Effector memory CD8-positive, alpha-beta T cell (primary cell): ENCODE measurements around the gene RIOK2.
A peak's percentile ranks its signal among the peaks of the same experiment; 100 is the strongest.
"Not testable (repeated sequence)": the region's sequence is repeated elsewhere in the genome, so short reads cannot be mapped to it uniquely, and the experiment has no call there.

Experiments
- ATAC-seq: fragments of 150-1000 bp; cut with Tn5 transposase; replicated peaks from 2 replicates; pipeline ENCODE4 v1.10.0; 2021; ENCODE audit warnings: mild to moderate bottlenecking, moderate library complexity
- DNase-seq, 3 experiments: peaks; one replicate each; pipeline ENCODE4 v3.0.0; 2021
- H3K27ac Mint-ChIP-seq, 2 donors: one replicate each; pipeline ENCODE4 v1.8.0; 2022; ENCODE audit warnings: mild to moderate bottlenecking in 2 of 2, mixed read lengths in 2 of 2, moderate library complexity in 2 of 2
- H3K27me3 Mint-ChIP-seq, 2 donors: one replicate each; pipeline ENCODE4 v1.8.0; 2022; ENCODE audit warnings: mixed read lengths in 2 of 2
- H3K36me3 Mint-ChIP-seq: one replicate; pipeline ENCODE4 v1.8.0; 2022; ENCODE audit warnings: mild to moderate bottlenecking, moderate library complexity, mixed read lengths; ENCODE audit not compliant: insufficient read depth
- H3K4me1 Mint-ChIP-seq, 2 donors: one replicate each; pipeline ENCODE4 v1.8.0; 2022; ENCODE audit warnings: low read depth in 2 of 2, mixed read lengths in 2 of 2
- H3K4me3 Mint-ChIP-seq, 2 donors: one replicate each; pipeline ENCODE4 v1.8.0; 2022; ENCODE audit warnings: mild to moderate bottlenecking in 2 of 2, mixed read lengths in 2 of 2, moderate library complexity in 2 of 2
- H3K9me3 Mint-ChIP-seq, 2 donors: one replicate each; pipeline ENCODE4 v1.8.0; 2022; ENCODE audit warnings: mixed read lengths in 2 of 2

The RIOK2 gene

GRCh38 chr5:97192580-97193354 lies 9.7 kb upstream of the RIOK2 start:
- ATAC-seq (no peak), DNase-seq (no peak)
- Mint-ChIP-seq H3K4me3 (no peak overlapping the region), H3K36me3 (peaks cover 3% of the 10 kb centered on the region), H3K27ac (no peak overlapping the region), H3K27me3 (peaks cover 16 to 35% of the 10 kb centered on the region in 2 donors), H3K4me1 (peaks cover 8 to 10% of the 10 kb centered on the region in 2 donors), H3K9me3 (peaks cover 0 to 7% of the 10 kb centered on the region in 2 donors)

- Mint-ChIP-seq H3K4me1 (peaks cover 8 to 10% of the 10 kb centered on the region in 2 donors), H3K27ac (no peak overlapping the region), H3K36me3 (peaks cover 3% of the 10 kb centered on the region), H3K9me3 (peaks cover 0 to 7% of the 10 kb centered on the region in 2 donors), H3K27me3 (peaks cover 16 to 35% of the 10 kb centered on the region in 2 donors), H3K4me3 (no peak overlapping the region)
- DNase-seq (no peak), ATAC-seq (no peak)
Measured at GRCh38 chr5:97191893-97192292, 8.8 kb upstream of the RIOK2 start.

GRCh38 chr5:97189523-97189922 lies 6.5 kb upstream of the RIOK2 start:
- not testable (repeated sequence) for H3K4me1 Mint-ChIP-seq, ATAC-seq, H3K9me3 Mint-ChIP-seq

GRCh38 chr5:97183930-97184213 lies 825 bp upstream of the RIOK2 start:
- Mint-ChIP-seq H3K36me3 (peaks cover 27% of the 10 kb centered on the region), H3K27ac (peak overlapping the region; percentile 100), H3K4me1 (peaks cover 18 to 26% of the 10 kb centered on the region in 2 donors), H3K9me3 (no peaks in the 10 kb centered on the region), H3K27me3 (no peaks in the 10 kb centered on the region), H3K4me3 (peak overlapping the region; percentile 90 to 92)
- ATAC-seq, result no peak
- DNase-seq, result no peak

More at GRCh38 chr5:97189523-97189922, 6.5 kb upstream of the RIOK2 start:
- not testable (repeated sequence) for H3K36me3 Mint-ChIP-seq, H3K4me3 Mint-ChIP-seq, DNase-seq, H3K27ac Mint-ChIP-seq
- peaks cover 16 to 35% of the 10 kb centered on the region in 2 donors for H3K27me3 Mint-ChIP-seq

- DNase-seq (no peak), ATAC-seq (peak; percentile 18)
- Mint-ChIP-seq H3K27ac (peak overlapping the region; percentile 100), H3K9me3 (no peaks in the 10 kb centered on the region), H3K4me1 (peaks cover 22 to 28% of the 10 kb centered on the region in 2 donors), H3K27me3 (no peaks in the 10 kb centered on the region), H3K4me3 (peak overlapping the region; percentile 90 to 92), H3K36me3 (peaks cover 37% of the 10 kb centered on the region)
Measured at GRCh38 chr5:97182571-97183099, 412 bp downstream of the RIOK2 start.

GRCh38 chr5:97181856-97182545 lies 1.0 kb downstream of the RIOK2 start:
- DNase-seq, result no peak
- peak overlapping the region; percentile 100 for H3K27ac Mint-ChIP-seq
- no peaks in the 10 kb centered on the region for H3K9me3 Mint-ChIP-seq
- H3K27me3 Mint-ChIP-seq, result no peaks in the 10 kb centered on the region
- H3K36me3 Mint-ChIP-seq, result peaks cover 43% of the 10 kb centered on the region
- H3K4me1 Mint-ChIP-seq, result peaks cover 22 to 28% of the 10 kb centered on the region in 2 donors
- H3K4me3 Mint-ChIP-seq, result peak overlapping the region; percentile 90 to 92
- ATAC-seq, result no peak

- DNase-seq, H3K4me3 Mint-ChIP-seq, H3K27ac Mint-ChIP-seq, H3K27me3 Mint-ChIP-seq, H3K9me3 Mint-ChIP-seq, ATAC-seq: not testable (repeated sequence)
- Mint-ChIP-seq H3K36me3 (peaks cover 62% of the 10 kb centered on the region), H3K4me1 (peaks cover 22 to 33% of the 10 kb centered on the region in 2 donors)
Measured at GRCh38 chr5:97179457-97179856, 3.6 kb downstream of the RIOK2 start.

GRCh38 chr5:97172227-97172626 lies 10.8 kb downstream of the RIOK2 start:
- no peaks in the 10 kb centered on the region for H3K9me3 Mint-ChIP-seq
- peaks cover 4 to 15% of the 10 kb centered on the region in 2 donors for H3K4me1 Mint-ChIP-seq
- H3K4me3 Mint-ChIP-seq, result no peak overlapping the region
- H3K27me3 Mint-ChIP-seq, result no peaks in the 10 kb centered on the region
- H3K27ac Mint-ChIP-seq, result peak overlapping the region in 1 of 2 donors; percentile 39
- peaks cover 73% of the 10 kb centered on the region for H3K36me3 Mint-ChIP-seq
- DNase-seq, result no peak
- no peak for ATAC-seq

- H3K4me1 Mint-ChIP-seq, result peaks cover 4 to 15% of the 10 kb centered on the region in 2 donors
- H3K27me3 Mint-ChIP-seq, result no peaks in the 10 kb centered on the region
- no peaks in the 10 kb centered on the region for H3K9me3 Mint-ChIP-seq
- DNase-seq, result no peak
- no peak overlapping the region for H3K4me3 Mint-ChIP-seq
- ATAC-seq, result no peak
- peak overlapping the region in 1 of 2 donors; percentile 39 for H3K27ac Mint-ChIP-seq
- H3K36me3 Mint-ChIP-seq, result peaks cover 72% of the 10 kb centered on the region
Measured at GRCh38 chr5:97171703-97172102, 11.3 kb downstream of the RIOK2 start.

- no peaks in the 10 kb centered on the region for H3K9me3 Mint-ChIP-seq
- H3K4me1 Mint-ChIP-seq, result peaks cover 4 to 6% of the 10 kb centered on the region in 2 donors
- ATAC-seq, result no peak
- peaks cover 55% of the 10 kb centered on the region for H3K36me3 Mint-ChIP-seq
- DNase-seq, result no peak
- H3K4me3 Mint-ChIP-seq, result peak overlapping the region in 1 of 2 donors; percentile 26
- H3K27me3 Mint-ChIP-seq, result no peaks in the 10 kb centered on the region
- peak overlapping the region; percentile 50 to 88 for H3K27ac Mint-ChIP-seq
Measured at GRCh38 chr5:97167435-97167834, 15.6 kb downstream of the RIOK2 start.

- DNase-seq (no peak), ATAC-seq (no peak)
- no peaks in the 10 kb centered on the region for H3K27me3 Mint-ChIP-seq
- H3K4me3 Mint-ChIP-seq, result no peak overlapping the region
- peaks cover 0 to 4% of the 10 kb centered on the region in 2 donors for H3K4me1 Mint-ChIP-seq
- H3K27ac Mint-ChIP-seq, result peak overlapping the region in 1 of 2 donors; percentile 79
- no peaks in the 10 kb centered on the region for H3K9me3 Mint-ChIP-seq
- H3K36me3 Mint-ChIP-seq, result peaks cover 41% of the 10 kb centered on the region
Measured at GRCh38 chr5:97165726-97166125, 17.3 kb downstream of the RIOK2 start.

- peak overlapping the region; percentile 29 to 60 for H3K27ac Mint-ChIP-seq
- no peak overlapping the region for H3K4me3 Mint-ChIP-seq
- ATAC-seq, result no peak
- no peak for DNase-seq
- peaks cover 33% of the 10 kb centered on the region for H3K36me3 Mint-ChIP-seq
- no peaks in the 10 kb centered on the region for H3K9me3 Mint-ChIP-seq
- peaks cover 0 to 4% of the 10 kb centered on the region in 2 donors for H3K4me1 Mint-ChIP-seq
- no peaks in the 10 kb centered on the region for H3K27me3 Mint-ChIP-seq
Measured at GRCh38 chr5:97164846-97165245, 18.2 kb downstream of the RIOK2 start.

GRCh38 chr5:97163790-97164285 lies 19.2 kb downstream of the RIOK2 start:
- H3K9me3 Mint-ChIP-seq, result no peaks in the 10 kb centered on the region
- H3K27ac Mint-ChIP-seq, result no peak overlapping the region
- H3K4me3 Mint-ChIP-seq, result no peak overlapping the region
- no peaks in the 10 kb centered on the region for H3K27me3 Mint-ChIP-seq
- peaks cover 0 to 4% of the 10 kb centered on the region in 2 donors for H3K4me1 Mint-ChIP-seq
- peaks cover 32% of the 10 kb centered on the region for H3K36me3 Mint-ChIP-seq
- DNase-seq (no peak), ATAC-seq (no peak)
